Measurements from ENCODE around the gene PILRB. TPM values are rescaled to one million over a fixed set of nuclear protein-coding genes. Genes with fewer than 3 reads are reported as not detected.
"Not testable (repeated sequence)": the region's sequence is repeated elsewhere in the genome, so short reads cannot be mapped to it uniquely, and the experiment has no call there.

The PILRB gene
- polyA plus RNA-seq, 5 donors, result 30.4 to 52.3 (median 39.1) TPM

GRCh38 chr7:100373870-100374598 is 16.1 kb downstream of the PILRB start:
- DNase-seq, result not testable (repeated sequence)

- no peak for DNase-seq
These were observed 16.7 kb downstream of the PILRB start for GRCh38 chr7:100374601-100375000.

GRCh38 chr7:100376066-100376465 is 18.1 kb downstream of the PILRB start:
- no peak for DNase-seq

DNA sequence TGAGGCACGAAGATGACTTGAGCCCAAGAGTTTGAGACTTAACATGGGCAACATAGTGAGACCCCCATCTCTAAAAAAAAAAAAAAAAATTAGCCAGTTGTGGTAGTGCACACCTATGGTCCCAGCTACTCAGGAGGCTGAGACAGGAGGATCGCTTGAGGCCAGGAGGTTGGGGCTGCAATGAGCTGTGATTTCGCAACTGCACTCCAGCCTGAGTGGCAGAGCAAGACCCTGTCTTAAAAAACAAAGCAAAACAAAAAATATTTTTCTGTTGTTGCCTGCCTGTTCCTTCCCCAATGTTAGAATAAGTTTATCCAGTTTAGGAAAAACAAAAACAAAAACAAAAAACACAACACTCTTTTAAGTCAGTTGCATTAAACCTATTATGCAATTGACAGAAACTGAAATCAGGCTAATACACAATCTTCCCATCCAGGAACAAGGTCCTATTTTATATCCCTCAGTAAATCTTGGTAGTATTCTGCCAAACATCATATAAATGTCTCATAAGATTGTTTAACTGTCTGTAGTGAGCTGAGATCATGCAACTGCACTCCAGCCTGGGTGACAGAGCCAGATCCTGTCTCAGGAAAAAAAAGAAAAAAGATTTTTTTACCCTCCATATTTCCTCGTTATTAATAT is 20.3 kb downstream of the PILRB start:
- no peak for DNase-seq

DNA sequence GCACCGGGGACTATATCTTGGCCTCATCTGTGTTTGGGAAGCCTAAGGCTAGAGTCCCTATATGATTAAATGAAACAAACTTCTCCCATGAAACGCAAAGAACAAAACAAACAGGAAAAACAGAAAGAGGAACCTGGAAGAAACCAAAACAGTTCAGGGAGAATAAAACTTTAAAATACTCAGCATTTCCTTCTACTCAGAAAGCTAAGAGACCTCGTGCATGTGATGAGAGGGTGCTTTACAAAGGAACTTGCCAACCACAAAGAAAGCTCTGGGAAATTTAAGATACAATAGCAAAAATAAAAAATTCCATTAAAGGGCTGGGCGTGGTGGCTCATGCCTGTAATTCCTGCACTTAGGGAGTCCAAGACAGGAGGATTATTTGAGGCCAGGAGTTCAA is 22.3 kb downstream of the PILRB start:
- DNase-seq, result no peak

GRCh38 chr7:100381531-100382233 is 23.8 kb downstream of the PILRB start:
- not testable (repeated sequence) for DNase-seq

DNA sequence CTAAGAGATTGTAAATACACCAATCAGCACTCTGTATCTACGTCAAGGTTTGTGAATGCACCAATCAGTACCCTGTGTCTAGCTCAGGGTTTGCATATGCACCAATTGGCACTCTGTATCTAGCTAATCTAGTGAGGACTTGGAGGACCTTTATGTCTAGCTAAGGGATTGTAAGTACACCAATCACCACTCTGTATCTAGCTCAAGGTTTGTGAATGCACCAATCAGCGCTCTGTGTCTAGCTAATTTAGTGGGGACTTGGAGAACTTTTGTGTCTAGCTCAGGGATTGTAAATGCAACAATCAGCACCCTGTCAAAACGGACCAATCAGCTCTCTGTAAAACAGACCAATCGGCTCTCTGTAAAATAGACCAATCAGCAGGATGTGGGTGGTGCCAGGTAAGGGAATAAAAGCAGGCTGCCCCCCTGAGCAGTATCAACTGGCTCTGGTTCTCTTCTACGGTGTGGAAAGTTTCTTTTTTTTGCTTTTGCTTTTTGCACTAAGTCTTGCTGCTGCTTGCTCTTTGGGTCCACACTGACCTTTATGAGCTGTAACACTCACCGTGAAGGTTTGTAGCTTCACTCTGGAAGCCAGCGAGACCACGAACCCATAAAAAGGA is 24.4 kb downstream of the PILRB start:
- DNase-seq, result not testable (repeated sequence)

DNA sequence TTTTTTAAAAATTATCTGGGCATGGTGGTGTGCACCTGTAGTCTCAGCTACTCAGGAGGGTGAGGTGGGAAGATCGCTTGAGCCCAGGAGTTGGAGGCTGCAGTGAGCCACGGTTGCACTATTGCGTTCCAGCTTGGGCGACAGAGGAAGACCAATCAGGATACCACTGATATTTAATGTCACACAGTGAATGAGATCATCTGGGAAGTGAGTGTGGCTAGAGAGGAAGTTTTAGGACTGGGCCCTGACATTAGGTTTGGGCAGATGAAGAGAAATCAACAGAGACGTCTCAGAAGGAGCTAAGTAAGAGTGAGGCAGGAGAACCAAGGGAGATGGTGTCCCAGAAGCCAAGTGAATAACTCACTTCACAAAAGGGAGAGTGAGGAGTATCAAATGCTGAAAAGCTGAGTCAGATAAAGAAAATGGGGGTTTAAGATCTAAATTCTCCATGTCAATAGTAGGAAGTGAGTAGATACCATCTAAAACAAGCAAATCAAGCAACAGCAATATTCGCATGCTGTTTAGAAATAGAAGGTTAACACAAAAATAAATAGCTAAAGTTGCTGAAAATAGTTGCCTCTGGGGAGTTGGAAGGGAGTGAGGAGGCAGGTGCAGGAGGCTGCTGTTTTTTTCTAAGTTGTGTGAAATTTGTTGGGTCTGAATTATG is 26.8 kb downstream of the PILRB start:
- DNase-seq, result no peak

GRCh38 chr7:100386940-100387339 is 29.0 kb downstream of the PILRB start:
- no peak for DNase-seq

GRCh38 chr7:100387695-100388094 is 29.8 kb downstream of the PILRB start:
- DNase-seq, result no peak

DNA sequence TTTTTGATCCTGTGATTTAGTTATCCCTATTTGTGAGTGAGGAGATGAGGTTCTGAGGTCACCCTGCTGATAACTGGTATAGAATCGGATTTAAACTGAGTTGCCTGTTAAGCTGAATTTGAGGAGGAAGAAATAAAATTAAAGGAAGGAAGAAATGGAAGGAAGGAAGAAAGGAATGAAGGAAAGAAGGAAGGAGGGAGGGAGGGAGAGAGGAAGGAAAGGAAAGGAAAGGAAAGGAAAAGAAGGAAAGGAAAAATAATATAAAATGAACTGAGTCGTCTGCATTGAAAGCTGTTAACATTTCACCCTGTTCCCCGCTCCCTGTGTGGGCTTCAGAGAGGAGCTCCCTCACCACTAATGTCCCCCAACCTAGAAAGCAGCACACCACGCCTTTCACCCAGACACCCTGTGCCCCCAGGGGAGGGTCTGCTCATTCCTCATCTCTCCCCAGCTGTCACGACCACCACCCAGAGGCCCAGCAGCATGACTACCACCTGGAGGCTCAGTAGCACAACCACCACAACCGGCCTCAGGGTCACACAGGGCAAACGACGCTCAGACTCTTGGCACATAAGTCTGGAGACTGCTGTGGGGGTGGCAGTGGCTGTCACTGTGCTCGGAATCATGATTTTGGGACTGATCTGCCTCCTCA is 31.6 kb downstream of the PILRB start:
- DNase-seq, result no peak

- DNase-seq, result no peak
These were observed 32.5 kb downstream of the PILRB start for GRCh38 chr7:100390286-100391009.

GRCh38 chr7:100393233-100393905 is 35.5 kb downstream of the PILRB start:
- no peak for DNase-seq

DNA sequence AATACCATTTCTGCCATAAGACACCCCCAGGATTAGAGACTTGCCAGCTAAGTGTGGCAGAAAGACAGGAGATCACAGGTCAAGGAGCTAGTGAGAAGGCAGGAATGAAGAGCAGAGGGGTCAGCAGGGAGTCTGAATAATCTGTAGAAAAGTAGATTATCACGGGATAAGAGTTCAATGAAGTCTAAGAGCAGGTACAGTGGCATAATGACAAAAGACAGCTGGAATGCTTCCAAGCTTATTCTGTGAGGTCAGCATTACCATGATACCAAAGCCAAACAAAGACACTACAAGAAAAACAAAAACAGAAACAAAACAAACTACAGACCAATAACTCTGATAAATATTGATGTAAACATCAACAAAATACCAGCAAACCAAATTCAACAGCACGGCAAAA is 36.2 kb downstream of the PILRB start:
- DNase-seq, result no peak

DNA sequence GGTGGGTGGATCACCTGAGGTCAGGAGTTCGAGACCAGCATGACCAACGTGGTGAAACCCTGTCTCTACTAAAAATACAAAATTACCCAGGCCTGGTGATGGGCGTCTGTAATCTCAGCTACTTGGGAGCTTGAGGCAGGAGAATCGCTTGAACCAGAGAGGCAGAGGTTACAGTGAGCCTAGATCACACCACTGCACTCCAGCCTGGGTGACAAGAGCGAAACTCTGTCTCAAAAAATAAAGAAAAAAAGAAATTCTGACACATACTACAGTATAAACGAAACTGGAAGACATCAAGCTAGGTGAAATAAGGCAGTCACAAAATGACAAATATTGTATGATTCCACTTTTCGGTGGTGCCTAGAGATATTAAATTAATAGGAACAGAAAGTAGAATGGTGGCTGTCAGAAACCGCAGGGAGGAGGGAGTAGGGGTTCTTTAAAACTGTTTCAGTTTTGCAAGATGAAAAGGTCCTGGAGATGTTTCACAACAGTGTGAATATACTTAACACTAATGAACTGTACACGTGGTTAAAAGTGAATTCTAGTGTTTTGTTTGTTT is 38.6 kb downstream of the PILRB start:
- no peak for DNase-seq

GRCh38 chr7:100397315-100398081 is 39.6 kb downstream of the PILRB start:
- no peak for DNase-seq

DNA sequence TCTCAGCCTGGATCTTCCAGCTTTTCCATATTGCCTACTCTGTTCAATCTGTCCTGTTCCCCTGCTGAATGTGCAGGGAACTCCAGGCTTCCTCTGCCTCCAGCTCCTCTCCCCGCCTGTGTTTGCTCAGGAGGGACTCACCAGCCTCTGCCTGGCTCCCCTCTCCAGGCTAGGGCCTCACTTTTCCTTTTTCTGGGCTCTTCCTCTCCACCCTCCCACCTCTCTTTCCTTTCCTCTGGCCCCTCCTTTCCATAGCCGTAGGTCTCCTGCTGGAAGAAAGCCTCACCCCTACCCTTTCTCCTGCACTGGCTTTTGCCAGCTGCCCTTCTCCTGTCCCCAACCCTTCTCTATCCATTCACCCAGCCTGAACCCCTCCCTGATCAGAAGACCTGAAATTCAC is 40.3 kb downstream of the PILRB start:
- no peak for DNase-seq

DNA sequence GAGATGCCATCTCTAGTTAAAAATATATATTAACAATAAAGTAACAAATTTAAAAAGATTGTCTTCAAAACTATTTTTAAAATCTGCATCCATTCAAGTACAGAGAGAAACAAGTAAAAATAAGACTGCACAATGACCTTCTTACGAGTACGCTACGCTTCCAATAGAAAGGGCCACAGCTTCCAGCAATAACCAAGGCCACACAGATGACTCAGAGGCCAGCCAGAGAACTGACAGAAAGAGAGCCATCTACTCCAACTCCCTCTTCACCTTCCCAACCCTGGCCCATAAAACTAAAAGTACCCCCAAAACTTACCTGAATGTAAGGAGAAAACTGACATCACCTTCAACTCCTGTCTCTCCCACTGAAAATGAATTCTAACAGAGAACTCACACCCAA is 42.1 kb downstream of the PILRB start:
- DNase-seq, result no peak

- DNase-seq, result no peak
These were observed 42.7 kb downstream of the PILRB start for GRCh38 chr7:100400656-100401055.

Measured in right lung (tissue), 5 donors.